Activated CD4-positive, alpha-beta T cell treated with anti-CD3 and anti-CD28 coated beads, Interleukin-2, amount 10 ng/mL, durations not matched to agents 24 days and 14 days (primary cell): Measurements from ENCODE around the gene CCDC192. TPM values are rescaled to one million over a fixed set of nuclear protein-coding genes. Genes with fewer than 3 reads are reported as not detected.
"Not testable (repeated sequence)": the region's sequence is repeated elsewhere in the genome, so short reads cannot be mapped to it uniquely, and the experiment has no call there.

Experiments
- DNase-seq: peaks from one replicate; pipeline ENCODE4 v3.0.0; 2022
- H3K27ac Mint-ChIP-seq: one replicate; pipeline ENCODE4 v1.8.0; 2022; ENCODE audit warnings: mild to moderate bottlenecking, mixed read lengths
- H3K27me3 Mint-ChIP-seq: one replicate; pipeline ENCODE4 v1.8.0; 2022; ENCODE audit warnings: mixed read lengths
- H3K36me3 Mint-ChIP-seq: one replicate; pipeline ENCODE4 v1.8.0; 2022; ENCODE audit warnings: low read depth, mild to moderate bottlenecking, mixed read lengths
- H3K4me1 Mint-ChIP-seq: one replicate; pipeline ENCODE4 v1.8.0; 2021; ENCODE audit warnings: mixed read lengths
- H3K4me3 Mint-ChIP-seq: one replicate; pipeline ENCODE4 v1.8.0; 2022; ENCODE audit warnings: mild to moderate bottlenecking, moderate library complexity, mixed read lengths
- H3K9me3 Mint-ChIP-seq: one replicate; pipeline ENCODE4 v1.8.0; 2021; ENCODE audit warnings: mixed read lengths
- intact Hi-C: fragments of 100-400 bp; cut with micrococcal nuclease; formaldehyde crosslinking; loops from one replicate; pipeline ENCODE4 v1.15.1; 2023
- total RNA-seq: library from RNA; stranded (reverse); gene quantifications from 2 replicates; pipeline ENCODE4 v1.2.3, GENCODE V29; 2022

CCDC192 gene
- not detected in 2 replicates for total RNA-seq

DNA sequence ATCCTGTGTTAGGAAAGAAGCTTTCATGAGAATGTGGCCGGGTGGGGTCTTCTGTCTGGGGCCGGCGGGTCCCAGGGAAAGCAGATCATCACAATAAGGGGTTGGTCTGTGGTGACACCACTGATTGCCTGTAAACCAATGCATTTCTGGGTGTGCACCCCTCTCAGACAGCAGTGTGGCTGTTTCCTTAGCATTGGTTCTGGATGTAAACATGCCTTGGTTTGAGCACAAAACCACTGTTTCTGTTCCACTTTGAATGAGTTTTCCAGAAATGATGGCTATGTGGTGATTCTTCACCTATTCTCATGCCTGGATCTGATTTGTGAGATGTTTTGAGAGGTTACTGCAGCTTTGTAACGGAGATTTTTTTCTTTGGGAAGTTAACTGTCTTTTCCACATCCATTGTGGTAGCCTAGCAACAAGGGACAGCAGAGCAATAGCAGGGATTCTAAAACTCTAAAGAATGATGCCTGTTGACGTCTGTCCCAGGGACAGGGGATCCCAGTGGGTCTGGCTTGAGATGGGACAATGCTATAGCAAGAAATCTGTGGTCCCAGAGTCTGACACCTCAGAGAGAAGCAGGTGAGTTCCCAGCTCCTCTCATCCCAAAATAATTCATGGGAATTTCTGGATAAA lies at the start of gene CCDC192:
TSS of gene CCDC192 (plus strand) at position 466 of the 636 bp plus-strand sequence. CDS start at position 521, 55 bp downstream.
- Mint-ChIP-seq H3K36me3 (no peaks in the 10 kb centered on the region), H3K4me3 (no peak within 1 kb of the TSS), H3K27me3 (peaks cover 2% of the 10 kb centered on the region), H3K9me3 (no peaks in the 10 kb centered on the region), H3K4me1 (no peaks in the 10 kb centered on the region), H3K27ac (no peak within 1 kb of the TSS)
- DNase-seq: no peak
- intact Hi-C loops: no loop called here

DNA sequence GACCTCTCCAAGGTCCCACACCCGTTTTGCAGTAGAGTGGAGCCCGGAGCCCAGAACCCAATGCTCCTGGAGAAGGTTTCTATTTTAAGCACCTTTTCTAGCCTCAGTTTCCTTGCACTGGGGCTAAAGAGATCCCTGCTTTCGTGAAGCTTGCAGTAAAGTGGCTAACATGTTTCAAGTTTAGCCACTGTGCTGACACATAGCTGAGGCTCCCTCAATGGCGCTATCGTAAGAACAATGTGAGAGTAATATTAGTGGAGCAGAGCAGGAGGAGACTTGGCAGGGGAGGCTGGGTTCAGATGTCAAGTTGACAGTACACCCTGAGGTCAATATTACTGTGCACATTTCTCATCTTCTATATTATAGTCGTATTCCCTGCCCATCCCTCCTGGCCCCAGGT lies 46.4 kb upstream of the CCDC192 start:
- no peak for DNase-seq
- Mint-ChIP-seq H3K4me3 (no peak overlapping the region), H3K4me1 (no peaks in the 10 kb centered on the region), H3K9me3 (no peaks in the 10 kb centered on the region), H3K27ac (no peak overlapping the region), H3K27me3 (peaks cover 5% of the 10 kb centered on the region), H3K36me3 (no peaks in the 10 kb centered on the region)
- intact Hi-C loops: no loop called here

GRCh38 chr5:127660047-127660733 lies 43.0 kb upstream of the CCDC192 start:
- Mint-ChIP-seq H3K36me3 (no peaks in the 10 kb centered on the region), H3K27me3 (peaks cover 6% of the 10 kb centered on the region), H3K4me3 (no peak overlapping the region), H3K9me3 (no peaks in the 10 kb centered on the region), H3K4me1 (no peaks in the 10 kb centered on the region), H3K27ac (no peak overlapping the region)
- intact Hi-C loops: no loop called here
- no peak for DNase-seq

DNA sequence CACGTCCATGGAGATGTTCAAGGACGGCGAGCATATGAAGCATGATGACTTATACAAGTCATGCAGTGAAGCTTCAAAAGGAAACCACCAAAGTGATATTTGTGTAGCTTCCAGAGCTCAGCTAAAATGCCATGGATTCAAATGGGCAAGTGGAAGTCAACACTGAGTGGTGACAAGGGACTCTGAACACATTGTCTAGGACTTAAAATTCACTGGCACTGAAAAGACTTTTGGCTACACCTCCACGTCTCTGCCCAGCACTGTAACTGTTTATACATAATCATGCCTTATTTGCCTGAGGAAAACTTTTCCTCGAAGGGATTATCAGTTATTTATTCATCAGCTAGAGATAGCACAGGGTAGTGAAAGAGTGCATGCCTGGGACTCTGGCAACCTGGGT lies 39.1 kb upstream of the CCDC192 start:
- H3K4me3 Mint-ChIP-seq: no peak overlapping the region
- H3K36me3 Mint-ChIP-seq: no peaks in the 10 kb centered on the region
- intact Hi-C loops: no loop called here
- H3K9me3 Mint-ChIP-seq: no peaks in the 10 kb centered on the region
- H3K27ac Mint-ChIP-seq: no peak overlapping the region
- no peak for DNase-seq
- peaks cover 4% of the 10 kb centered on the region for H3K27me3 Mint-ChIP-seq
- no peaks in the 10 kb centered on the region for H3K4me1 Mint-ChIP-seq

- intact Hi-C loops: no loop called here
- no peak for DNase-seq
- peaks cover 4% of the 10 kb centered on the region for H3K27me3 Mint-ChIP-seq
- H3K4me1 Mint-ChIP-seq: no peaks in the 10 kb centered on the region
- no peaks in the 10 kb centered on the region for H3K9me3 Mint-ChIP-seq
- no peak overlapping the region for H3K4me3 Mint-ChIP-seq
- H3K36me3 Mint-ChIP-seq: no peaks in the 10 kb centered on the region
- no peak overlapping the region for H3K27ac Mint-ChIP-seq
Measured at GRCh38 chr5:127665641-127666040, 37.5 kb upstream of the CCDC192 start.

DNA sequence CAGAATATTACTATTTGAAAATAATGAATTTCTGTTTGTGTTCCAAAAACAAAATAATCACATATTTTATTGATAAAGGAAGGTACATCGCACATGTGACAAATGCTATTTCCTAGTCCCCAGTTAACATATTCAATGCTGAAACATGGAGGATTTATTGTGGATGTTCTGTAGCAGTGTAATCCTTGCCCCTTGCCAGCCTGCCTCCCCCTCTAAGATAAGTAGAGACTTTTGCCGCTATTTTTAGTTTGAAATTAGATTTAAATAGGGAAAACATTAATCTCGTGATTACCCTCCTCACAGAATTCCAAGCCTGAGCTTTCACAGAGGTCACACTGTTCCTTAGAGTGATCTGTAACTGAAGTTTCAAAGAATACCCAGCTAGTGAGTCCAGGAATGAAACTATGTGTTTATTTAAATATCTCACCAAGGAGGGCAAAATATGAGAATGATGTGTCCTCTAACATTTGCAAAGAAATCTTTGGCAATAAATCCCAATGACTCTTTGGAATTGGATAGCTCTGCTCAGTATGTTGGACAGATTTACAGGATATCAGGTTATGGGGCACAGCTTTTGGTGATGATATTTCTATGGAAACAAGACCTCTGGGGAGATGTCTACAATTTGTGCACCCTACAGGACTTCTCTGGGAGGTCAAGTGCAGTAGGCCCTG lies 37.0 kb upstream of the CCDC192 start:
- no peak overlapping the region for H3K27ac Mint-ChIP-seq
- no peaks in the 10 kb centered on the region for H3K9me3 Mint-ChIP-seq
- no peak for DNase-seq
- H3K4me3 Mint-ChIP-seq: no peak overlapping the region
- no peaks in the 10 kb centered on the region for H3K4me1 Mint-ChIP-seq
- peaks cover 5% of the 10 kb centered on the region for H3K27me3 Mint-ChIP-seq
- H3K36me3 Mint-ChIP-seq: no peaks in the 10 kb centered on the region
- intact Hi-C loops: no loop called here

- Mint-ChIP-seq H3K9me3 (no peaks in the 10 kb centered on the region), H3K36me3 (no peaks in the 10 kb centered on the region), H3K27ac (no peak overlapping the region), H3K27me3 (peaks cover 3% of the 10 kb centered on the region), H3K4me3 (no peak overlapping the region), H3K4me1 (no peaks in the 10 kb centered on the region)
- DNase-seq: no peak
- intact Hi-C loops: no loop called here
Measured at GRCh38 chr5:127667926-127668325, 35.3 kb upstream of the CCDC192 start.

GRCh38 chr5:127671218-127671617 lies 32.0 kb upstream of the CCDC192 start:
- H3K9me3 Mint-ChIP-seq: no peaks in the 10 kb centered on the region
- no peak for DNase-seq
- no peaks in the 10 kb centered on the region for H3K36me3 Mint-ChIP-seq
- no peak overlapping the region for H3K4me3 Mint-ChIP-seq
- H3K27me3 Mint-ChIP-seq: peaks cover 3% of the 10 kb centered on the region
- no peaks in the 10 kb centered on the region for H3K4me1 Mint-ChIP-seq
- H3K27ac Mint-ChIP-seq: no peak overlapping the region
- intact Hi-C loops: no loop called here

- Mint-ChIP-seq H3K27me3 (peaks cover 3% of the 10 kb centered on the region), H3K4me3 (no peak overlapping the region), H3K36me3 (no peaks in the 10 kb centered on the region), H3K27ac (no peak overlapping the region), H3K4me1 (no peaks in the 10 kb centered on the region), H3K9me3 (no peaks in the 10 kb centered on the region)
- DNase-seq: no peak
- intact Hi-C loops: no loop called here
Measured at GRCh38 chr5:127673117-127673800, 29.9 kb upstream of the CCDC192 start.

DNA sequence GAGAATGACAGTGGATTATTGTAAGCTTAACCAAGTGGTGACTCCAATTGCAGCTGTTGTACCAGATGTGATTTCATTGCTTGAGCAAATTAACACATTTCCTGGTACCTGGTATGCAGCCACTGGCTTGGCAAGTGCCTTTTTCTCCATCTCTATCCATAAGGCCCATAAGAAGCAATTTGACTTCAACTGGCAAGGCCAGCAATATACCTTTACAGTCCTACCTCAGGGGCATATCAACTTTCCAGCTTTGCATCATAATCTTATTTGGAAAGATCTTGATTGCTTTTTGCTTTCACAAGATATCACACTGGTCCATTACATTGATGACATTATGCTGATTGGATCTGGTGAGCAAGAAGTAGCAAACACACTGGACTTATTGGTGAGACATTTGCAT lies 26.2 kb upstream of the CCDC192 start:
- H3K4me3 Mint-ChIP-seq, H3K36me3 Mint-ChIP-seq, DNase-seq, H3K9me3 Mint-ChIP-seq, intact Hi-C loops, H3K27ac Mint-ChIP-seq, H3K4me1 Mint-ChIP-seq, H3K27me3 Mint-ChIP-seq: not testable (repeated sequence)

DNA sequence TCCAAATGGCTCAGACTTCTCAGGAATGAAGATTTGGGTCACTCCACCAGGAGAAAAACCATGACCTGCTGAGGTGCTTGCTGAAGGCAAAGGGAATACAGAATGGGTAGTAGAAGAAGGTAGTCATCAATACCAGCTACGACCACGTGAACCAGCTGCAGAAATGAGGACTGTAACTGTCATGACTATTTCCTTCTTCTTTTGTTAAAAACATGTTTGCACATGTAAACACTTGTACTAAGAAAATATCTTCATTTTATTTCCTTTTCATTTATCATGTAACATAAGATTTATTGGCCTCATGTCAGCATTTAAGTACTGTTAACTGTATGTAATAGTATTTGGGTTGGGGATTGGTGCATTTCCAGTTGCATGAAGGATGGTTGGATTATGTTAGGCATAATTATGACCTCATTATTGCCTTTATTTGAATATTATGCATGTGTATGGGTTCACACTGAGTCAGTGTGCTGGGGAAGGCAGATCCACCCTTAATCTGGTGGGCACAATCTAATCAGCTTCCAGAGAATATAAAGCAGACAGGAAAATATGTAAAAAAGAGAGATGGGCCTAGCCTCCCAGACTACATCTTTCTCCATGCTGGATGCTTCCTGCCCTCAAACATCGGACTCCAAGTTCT lies 23.4 kb upstream of the CCDC192 start:
- H3K4me3 Mint-ChIP-seq, DNase-seq, H3K27ac Mint-ChIP-seq, H3K36me3 Mint-ChIP-seq, intact Hi-C loops, H3K9me3 Mint-ChIP-seq, H3K27me3 Mint-ChIP-seq, H3K4me1 Mint-ChIP-seq: not testable (repeated sequence)

DNA sequence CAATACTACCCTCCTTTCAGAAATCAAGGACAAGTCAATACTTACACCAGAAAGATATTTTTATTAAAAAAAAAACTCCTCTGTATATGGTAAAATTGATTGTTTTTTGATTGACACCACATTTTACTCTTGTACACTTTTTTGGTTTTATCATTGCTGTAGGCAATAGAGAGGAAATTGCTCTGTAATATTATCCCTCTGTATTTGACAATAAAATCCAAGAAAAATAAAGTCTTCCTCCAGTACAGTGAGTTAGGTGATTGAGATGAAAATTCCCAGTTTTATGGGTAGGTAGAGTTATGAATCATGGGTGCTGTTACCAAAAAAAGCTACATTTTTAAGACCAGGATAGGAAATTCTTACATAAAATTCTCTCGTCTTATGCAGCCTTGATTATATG lies 22.6 kb upstream of the CCDC192 start:
- Mint-ChIP-seq H3K4me3 (no peak overlapping the region), H3K9me3 (no peaks in the 10 kb centered on the region), H3K27me3 (no peaks in the 10 kb centered on the region), H3K4me1 (no peaks in the 10 kb centered on the region), H3K27ac (no peak overlapping the region), H3K36me3 (no peaks in the 10 kb centered on the region)
- intact Hi-C loops: no loop called here
- no peak for DNase-seq

- intact Hi-C loops: no loop called here
- Mint-ChIP-seq H3K4me1 (no peaks in the 10 kb centered on the region), H3K27ac (no peak overlapping the region), H3K36me3 (no peaks in the 10 kb centered on the region), H3K4me3 (no peak overlapping the region), H3K9me3 (no peaks in the 10 kb centered on the region), H3K27me3 (peaks cover 3% of the 10 kb centered on the region)
- DNase-seq: no peak
Measured at GRCh38 chr5:127683008-127683407, 20.2 kb upstream of the CCDC192 start.
